ENCODE data around the gene CCL25. TPM values are rescaled to one million over a fixed set of nuclear protein-coding genes. Genes with fewer than 3 reads are reported as not detected.

CCL25 gene
- total RNA-seq, 2 donors from 2014 or later, result not detected

- Mint-ChIP-seq H3K27me3 (ENCODE audit: insufficient read depth) (no peaks in the 10 kb centered on the region), H3K4me3 (no peak overlapping the region)
- peaks cover 60% of the 10 kb centered on the region for H3K36me3 ChIP-seq (ENCODE audit: control insufficient read depth, insufficient read depth, low read length)
Measured at GRCh38 chr19:8085598-8086408, 33.2 kb downstream of the CCL25 start.

GRCh38 chr19:8086849-8087248, 34.3 kb downstream of the CCL25 start:
- Mint-ChIP-seq H3K27ac (no peak overlapping the region), H3K9me3 (peaks cover 10% of the 10 kb centered on the region), H3K36me3 (ENCODE audit: low read depth) (peaks cover 29% of the 10 kb centered on the region), H3K4me3 (no peak overlapping the region), H3K4me1 (no peaks in the 10 kb centered on the region), H3K27me3 (ENCODE audit: insufficient read depth) (no peaks in the 10 kb centered on the region)
- Histone ChIP-seq H3K27me3 (ENCODE audit: control insufficient read depth, insufficient read depth, low read length, poor library complexity, severe bottlenecking) (no peaks in the 10 kb centered on the region), H3K4me1 (ENCODE audit: control insufficient read depth, insufficient read depth, low read length) (no peaks in the 10 kb centered on the region), H3K27ac (ENCODE audit: low read depth, low read length) (no peak overlapping the region), H3K4me3 (ENCODE audit: low read length) (no peak overlapping the region), H3K36me3 (ENCODE audit: control insufficient read depth, insufficient read depth, low read length) (peaks cover 70% of the 10 kb centered on the region), H3K9me3 (ENCODE audit: control insufficient read depth, low read length) (peaks cover 23% of the 10 kb centered on the region), H3K9ac (ENCODE audit: extremely low read depth, low read length, poor library complexity, severe bottlenecking) (no peak overlapping the region)
- TF ChIP-seq, protein P1, sequence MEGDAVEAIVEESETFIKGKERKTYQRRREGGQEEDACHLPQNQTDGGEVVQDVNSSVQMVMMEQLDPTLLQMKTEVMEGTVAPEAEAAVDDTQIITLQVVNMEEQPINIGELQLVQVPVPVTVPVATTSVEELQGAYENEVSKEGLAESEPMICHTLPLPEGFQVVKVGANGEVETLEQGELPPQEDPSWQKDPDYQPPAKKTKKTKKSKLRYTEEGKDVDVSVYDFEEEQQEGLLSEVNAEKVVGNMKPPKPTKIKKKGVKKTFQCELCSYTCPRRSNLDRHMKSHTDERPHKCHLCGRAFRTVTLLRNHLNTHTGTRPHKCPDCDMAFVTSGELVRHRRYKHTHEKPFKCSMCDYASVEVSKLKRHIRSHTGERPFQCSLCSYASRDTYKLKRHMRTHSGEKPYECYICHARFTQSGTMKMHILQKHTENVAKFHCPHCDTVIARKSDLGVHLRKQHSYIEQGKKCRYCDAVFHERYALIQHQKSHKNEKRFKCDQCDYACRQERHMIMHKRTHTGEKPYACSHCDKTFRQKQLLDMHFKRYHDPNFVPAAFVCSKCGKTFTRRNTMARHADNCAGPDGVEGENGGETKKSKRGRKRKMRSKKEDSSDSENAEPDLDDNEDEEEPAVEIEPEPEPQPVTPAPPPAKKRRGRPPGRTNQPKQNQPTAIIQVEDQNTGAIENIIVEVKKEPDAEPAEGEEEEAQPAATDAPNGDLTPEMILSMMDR (conservative IDR thresholded peaks at IDR 0.05), result no peak
- no peak for DNase-seq
- 97 to 100% methylated on average over 2 to 13 of the region's 13 CpGs for WGBS, 2 experiments (ENCODE audit: insufficient coverage in 1 of 2, insufficient read length in 1 of 2)

More at GRCh38 chr19:8085598-8086408, 33.2 kb downstream of the CCL25 start:
- H3K9me3 Mint-ChIP-seq, result peaks cover 4% of the 10 kb centered on the region
- TF ChIP-seq, protein P1 (conservative IDR thresholded peaks at IDR 0.05), result no peak
- H3K36me3 Mint-ChIP-seq (ENCODE audit: low read depth), result peaks cover 35% of the 10 kb centered on the region
- Histone ChIP-seq H3K9me3 (ENCODE audit: control insufficient read depth, low read length) (peaks cover 18% of the 10 kb centered on the region), H3K27ac (ENCODE audit: low read depth, low read length) (peak overlapping the region; percentile 44), H3K9ac (ENCODE audit: extremely low read depth, low read length, poor library complexity, severe bottlenecking) (no peak overlapping the region), H3K4me3 (ENCODE audit: low read length) (no peak overlapping the region), H3K27me3 (ENCODE audit: control insufficient read depth, insufficient read depth, low read length, poor library complexity, severe bottlenecking) (no peaks in the 10 kb centered on the region), H3K4me1 (ENCODE audit: control insufficient read depth, insufficient read depth, low read length) (no peaks in the 10 kb centered on the region)
- no peaks in the 10 kb centered on the region for H3K4me1 Mint-ChIP-seq
- peak; percentile 49 for DNase-seq
- 76 to 89% methylated on average over 2 to 19 of the region's 20 CpGs for WGBS, 2 experiments (ENCODE audit: insufficient coverage in 1 of 2, insufficient read length in 1 of 2)
- H3K27ac Mint-ChIP-seq, result peak overlapping the region; percentile 74

DNA sequence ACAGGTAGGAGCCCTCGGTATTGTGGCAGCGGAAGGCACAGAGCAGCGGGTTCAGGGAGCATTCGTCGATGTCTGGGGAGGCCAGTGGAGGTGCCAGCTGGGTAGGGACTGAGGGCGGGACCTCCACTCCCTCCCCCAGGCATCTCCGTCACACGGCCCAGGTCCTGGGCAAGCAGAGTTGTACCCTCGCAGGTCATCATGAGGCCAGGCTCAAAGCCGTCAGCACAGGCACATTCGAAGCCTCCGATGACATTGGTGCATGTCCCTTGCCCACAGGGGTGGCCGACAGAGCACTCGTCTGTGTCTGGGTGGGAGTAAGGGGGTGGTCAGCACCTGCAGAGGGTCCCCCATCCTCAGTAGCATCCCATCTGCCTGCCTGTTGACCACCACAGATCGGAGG, 35.3 kb downstream of the CCL25 start:
- Histone ChIP-seq H3K4me1 (ENCODE audit: control insufficient read depth, insufficient read depth, low read length) (no peaks in the 10 kb centered on the region), H3K36me3 (ENCODE audit: control insufficient read depth, insufficient read depth, low read length) (peaks cover 67% of the 10 kb centered on the region), H3K27ac (ENCODE audit: low read depth, low read length) (no peak overlapping the region), H3K4me3 (ENCODE audit: low read length) (no peak overlapping the region), H3K9me3 (ENCODE audit: control insufficient read depth, low read length) (peaks cover 23% of the 10 kb centered on the region), H3K27me3 (ENCODE audit: control insufficient read depth, insufficient read depth, low read length, poor library complexity, severe bottlenecking) (no peaks in the 10 kb centered on the region), H3K9ac (ENCODE audit: extremely low read depth, low read length, poor library complexity, severe bottlenecking) (no peak overlapping the region)
- DNase-seq, result peak; percentile 29
- WGBS, 2 experiments (ENCODE audit: insufficient coverage in 1 of 2, insufficient read length in 1 of 2), result 98 to 100% methylated on average over 8 to 15 of the region's 15 CpGs
- Mint-ChIP-seq H3K4me1 (no peaks in the 10 kb centered on the region), H3K4me3 (no peak overlapping the region), H3K36me3 (ENCODE audit: low read depth) (peaks cover 23% of the 10 kb centered on the region), H3K9me3 (peaks cover 10% of the 10 kb centered on the region), H3K27me3 (ENCODE audit: insufficient read depth) (no peaks in the 10 kb centered on the region), H3K27ac (no peak overlapping the region)
- TF ChIP-seq, protein P1 (conservative IDR thresholded peaks at IDR 0.05), result no peak

Measured in endodermal cell (in vitro differentiated cells).